Measurements from ENCODE around the gene HDAC4. TPM values are rescaled to one million over a fixed set of nuclear protein-coding genes. Genes with fewer than 3 reads are reported as not detected.
A peak's percentile ranks its signal among the peaks of the same experiment; 100 is the strongest.

HDAC4 gene
- polyA plus RNA-seq, 1 donor from 2014 or later = 2.8 TPM

DNA sequence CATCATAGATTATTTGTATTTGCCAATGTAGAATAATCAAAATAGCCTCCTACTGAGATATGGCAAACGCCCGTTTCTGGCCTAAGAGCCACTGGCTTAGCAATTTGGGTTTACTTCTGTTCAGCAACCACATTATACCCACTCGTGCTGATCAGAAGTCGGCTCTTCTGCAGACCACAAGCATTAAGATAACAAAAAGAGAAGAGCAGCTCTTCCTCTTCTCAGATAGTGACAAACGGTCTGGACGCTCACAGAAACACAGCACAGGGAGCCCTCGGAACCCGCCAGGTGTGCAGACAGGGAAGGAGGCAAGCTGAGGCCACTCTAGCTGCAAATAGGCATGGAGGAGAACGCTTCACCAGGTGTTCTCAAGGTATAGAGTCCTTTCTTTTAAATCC, 164.0 kb downstream of the HDAC4 start:
- Mint-ChIP-seq H3K27me3 (no peaks in the 10 kb centered on the region), H3K9me3 (no peaks in the 10 kb centered on the region), H3K36me3 (peaks cover under 1% of the 10 kb centered on the region), H3K4me1 (peaks cover 2 to 10% (median 6%) of the 10 kb centered on the region in 3 donors), H3K4me3 (no peak overlapping the region), H3K27ac (no peak overlapping the region)

DNA sequence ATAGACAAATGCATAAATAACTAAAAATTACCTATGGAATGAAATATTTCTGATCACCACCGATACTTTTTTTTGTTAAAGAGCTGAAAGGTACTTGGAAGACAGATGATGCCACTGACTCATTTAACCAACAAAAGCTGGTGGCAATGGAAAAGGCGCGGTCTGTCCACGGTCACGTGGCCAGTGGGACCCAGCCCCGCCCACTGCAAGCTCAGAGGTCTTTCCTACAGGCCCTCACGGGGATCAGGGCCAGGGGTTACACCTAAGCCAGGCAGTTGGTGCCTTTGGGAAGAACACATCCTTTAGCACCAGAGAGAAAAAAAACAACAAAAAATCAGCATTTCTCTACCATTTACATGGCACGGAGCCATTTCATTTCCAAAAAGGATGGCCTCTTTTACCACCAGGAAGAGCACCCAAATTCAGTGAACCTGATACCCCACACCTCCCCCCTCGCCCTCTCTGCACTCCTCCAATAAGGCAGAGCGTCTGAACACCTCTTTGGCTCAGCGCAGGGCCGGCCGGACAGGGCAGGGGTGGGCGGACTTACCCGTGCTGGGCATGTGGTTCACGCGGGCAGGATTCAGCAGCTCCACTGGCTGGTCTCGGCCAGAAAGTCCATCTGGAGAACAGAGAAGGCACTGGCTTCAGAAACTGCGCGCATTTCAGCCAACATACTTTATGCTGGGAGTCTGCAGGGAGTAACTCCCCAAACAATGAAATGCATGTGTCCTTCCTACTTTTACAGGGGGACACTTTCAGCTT, 164.6 kb downstream of the HDAC4 start:
- Mint-ChIP-seq H3K4me1 (peaks cover 2 to 10% (median 6%) of the 10 kb centered on the region in 3 donors), H3K27me3 (no peaks in the 10 kb centered on the region), H3K4me3 (no peak overlapping the region), H3K9me3 (no peaks in the 10 kb centered on the region), H3K27ac (no peak overlapping the region), H3K36me3 (no peaks in the 10 kb centered on the region)

DNA sequence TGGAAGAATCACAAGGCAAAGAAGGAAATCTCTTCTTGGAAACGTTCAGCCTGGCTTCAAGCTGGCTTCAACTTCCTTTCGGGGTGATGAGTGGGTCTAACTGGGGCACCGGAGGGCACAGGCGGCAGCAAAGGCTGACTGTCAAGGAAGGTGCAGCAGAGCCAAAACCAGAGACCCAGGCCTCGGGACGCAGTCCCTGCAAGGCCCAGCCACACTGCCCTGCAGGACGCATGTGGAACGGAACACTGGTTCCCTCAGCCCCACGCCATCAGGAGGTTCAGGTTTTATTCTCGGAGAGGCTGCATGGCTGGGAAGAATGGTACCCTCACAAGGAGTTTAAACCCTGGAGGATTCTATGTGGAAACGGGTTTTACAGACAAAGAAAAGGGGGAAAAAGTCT, 165.5 kb downstream of the HDAC4 start:
- no peak overlapping the region for H3K4me3 Mint-ChIP-seq
- H3K4me1 Mint-ChIP-seq = peaks cover 5 to 11% (median 11%) of the 10 kb centered on the region in 3 donors
- no peak overlapping the region for H3K27ac Mint-ChIP-seq

DNA sequence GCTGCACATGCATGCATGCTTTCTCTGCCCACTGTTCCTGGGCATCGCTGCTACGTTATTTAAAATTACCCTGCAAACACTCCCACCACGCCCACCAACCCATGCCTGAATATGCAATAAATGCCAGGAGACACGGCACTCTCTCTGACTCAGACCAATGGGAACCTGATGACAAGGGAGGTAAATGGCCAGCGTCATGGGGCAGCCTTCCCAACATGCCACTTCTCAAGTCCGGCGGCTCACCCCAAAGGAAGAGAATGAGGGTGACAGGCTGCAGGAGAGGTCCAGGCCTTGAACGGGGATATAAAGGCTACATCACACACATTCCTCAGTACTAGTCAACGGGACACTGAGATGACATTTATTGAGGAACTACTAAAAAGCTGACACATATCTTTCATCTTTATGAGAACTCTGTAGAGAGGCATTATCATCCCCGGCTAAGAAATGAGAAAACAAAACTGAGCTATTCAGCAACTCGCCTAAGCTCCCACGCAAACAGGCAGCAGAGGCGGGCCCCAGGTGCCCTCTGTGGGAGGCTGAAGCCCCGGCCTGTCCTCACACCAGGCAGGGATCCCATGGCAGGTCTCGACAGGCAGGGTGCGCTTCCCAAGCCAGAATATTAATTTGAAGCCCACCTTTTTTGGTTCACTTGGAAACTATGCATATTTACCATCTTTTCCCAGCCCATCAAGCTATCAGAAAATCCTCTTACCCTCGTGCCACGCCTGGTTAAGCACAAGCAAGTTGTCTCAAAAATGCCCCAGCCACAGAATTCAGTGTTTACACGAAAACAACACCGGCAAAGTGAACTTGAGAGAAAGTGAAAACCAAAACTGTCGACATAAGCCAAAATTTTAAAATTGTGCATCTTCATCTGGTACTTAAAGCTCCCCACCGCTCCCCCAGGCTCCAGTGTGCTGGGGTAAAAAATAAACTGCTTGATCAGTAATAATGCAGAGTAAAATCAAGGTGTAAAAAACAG, 166.3 kb downstream of the HDAC4 start:
- H3K27me3 Mint-ChIP-seq = no peaks in the 10 kb centered on the region
- no peaks in the 10 kb centered on the region for H3K36me3 Mint-ChIP-seq
- peaks cover 5 to 9% (median 8%) of the 10 kb centered on the region in 3 donors for H3K4me1 Mint-ChIP-seq
- H3K9me3 Mint-ChIP-seq = no peaks in the 10 kb centered on the region
- H3K27ac Mint-ChIP-seq = no peak overlapping the region
- H3K4me3 Mint-ChIP-seq = no peak overlapping the region

More for the DNA sequence above, 165.5 kb downstream of the HDAC4 start:
- Mint-ChIP-seq H3K9me3 (no peaks in the 10 kb centered on the region), H3K27me3 (no peaks in the 10 kb centered on the region), H3K36me3 (no peaks in the 10 kb centered on the region)

DNA sequence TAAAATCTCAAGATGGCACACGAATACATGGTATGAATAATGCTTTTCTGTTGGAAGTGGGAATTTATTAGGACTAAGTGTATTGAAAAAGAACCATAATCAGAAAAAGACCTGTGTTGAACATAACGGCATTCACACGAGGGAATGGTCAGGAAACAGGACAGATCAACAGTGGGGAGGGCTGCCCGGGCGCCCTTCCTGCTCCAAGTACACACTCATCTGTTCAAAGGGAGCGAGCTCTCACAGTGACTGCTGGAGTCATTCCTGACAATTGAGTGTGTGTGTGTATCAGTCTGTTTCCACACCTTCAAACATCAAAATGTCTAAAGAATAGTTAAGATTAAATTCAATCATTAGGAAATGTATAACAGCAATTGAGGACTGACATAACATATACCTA, 167.2 kb downstream of the HDAC4 start:
- Mint-ChIP-seq H3K27me3 (no peaks in the 10 kb centered on the region), H3K4me1 (peaks cover 5 to 9% (median 8%) of the 10 kb centered on the region in 3 donors), H3K36me3 (no peaks in the 10 kb centered on the region), H3K27ac (peak overlapping the region in 1 of 3 donors; percentile 77), H3K9me3 (no peaks in the 10 kb centered on the region), H3K4me3 (no peak overlapping the region)

DNA sequence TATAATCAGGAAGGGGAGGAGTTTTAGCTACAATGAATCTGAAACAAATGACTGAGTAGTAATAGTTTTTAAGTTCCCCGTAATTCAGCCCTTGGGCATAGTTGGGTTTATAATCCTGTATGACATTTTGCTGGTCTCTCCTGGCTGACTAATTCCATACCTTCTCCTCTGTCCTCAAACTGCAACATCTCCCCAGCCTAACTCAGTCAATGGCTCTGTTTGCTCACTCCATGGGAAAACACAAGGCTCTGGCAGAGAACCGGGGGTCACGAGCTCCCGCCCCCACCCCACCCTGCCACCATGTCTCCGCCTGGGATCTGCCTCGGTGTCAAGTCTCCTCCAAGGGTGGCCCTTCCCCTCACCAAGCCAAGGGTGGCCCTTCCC, 168.6 kb downstream of the HDAC4 start:
- Mint-ChIP-seq H3K9me3 (no peaks in the 10 kb centered on the region), H3K27ac (no peak overlapping the region), H3K27me3 (no peaks in the 10 kb centered on the region), H3K4me1 (peaks cover 5 to 12% (median 8%) of the 10 kb centered on the region in 3 donors), H3K36me3 (no peaks in the 10 kb centered on the region), H3K4me3 (peak overlapping the region in 1 of 4 donors; percentile 33)

DNA sequence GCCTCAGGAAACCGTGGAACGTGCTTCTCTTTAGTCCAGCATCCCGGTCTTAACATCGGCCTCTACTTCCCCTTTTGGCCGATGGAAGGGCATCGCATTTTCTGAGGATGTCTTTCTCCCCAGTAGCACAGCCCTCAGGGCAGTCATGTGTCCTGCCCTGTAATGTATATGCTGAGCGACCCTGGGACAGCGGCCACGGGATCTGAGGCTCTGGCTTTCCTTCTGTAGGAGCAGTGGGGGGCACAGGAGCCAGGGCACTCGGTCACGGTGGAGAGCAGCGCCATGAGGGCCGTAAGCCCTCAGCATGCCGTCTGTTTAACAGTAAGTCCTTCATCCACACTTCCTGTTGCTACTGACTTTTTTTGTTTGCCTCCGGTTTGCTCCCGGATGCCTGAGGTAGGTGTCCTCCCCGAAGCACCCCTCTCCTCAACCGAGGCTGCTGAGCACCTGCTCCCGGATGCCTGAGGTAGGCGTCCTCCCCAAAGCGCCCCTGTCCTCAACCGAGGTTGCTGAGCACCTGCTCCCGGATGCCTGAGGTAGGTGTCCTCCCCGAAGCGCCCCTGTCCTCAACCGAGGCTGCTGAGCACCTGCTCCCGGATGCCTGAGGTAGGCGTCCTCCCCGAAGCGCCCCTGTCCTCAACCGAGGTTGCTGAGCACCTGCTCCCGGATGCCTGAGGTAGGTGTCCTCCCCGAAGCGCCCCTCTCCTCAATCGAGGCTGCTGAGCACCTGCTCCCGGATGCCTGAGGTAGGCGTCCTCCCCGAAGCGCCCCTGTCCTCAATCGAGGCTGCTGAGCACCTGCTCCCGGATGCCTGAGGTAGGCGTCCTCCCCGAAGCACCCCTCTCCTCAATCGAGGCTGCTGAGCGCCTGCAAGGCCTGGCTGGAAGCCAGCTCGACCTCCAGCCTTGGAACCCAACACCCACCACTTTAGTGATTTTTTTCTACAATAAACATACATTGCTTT, 169.3 kb downstream of the HDAC4 start:
- no peaks in the 10 kb centered on the region for H3K36me3 Mint-ChIP-seq
- H3K27me3 Mint-ChIP-seq = no peaks in the 10 kb centered on the region
- H3K4me1 Mint-ChIP-seq = peaks cover 5 to 12% (median 10%) of the 10 kb centered on the region in 3 donors
- H3K27ac Mint-ChIP-seq = peak overlapping the region in 1 of 3 donors; percentile 81
- no peaks in the 10 kb centered on the region for H3K9me3 Mint-ChIP-seq
- H3K4me3 Mint-ChIP-seq = peak overlapping the region in 3 of 4 donors; percentile 24 to 84 (median 63)

DNA sequence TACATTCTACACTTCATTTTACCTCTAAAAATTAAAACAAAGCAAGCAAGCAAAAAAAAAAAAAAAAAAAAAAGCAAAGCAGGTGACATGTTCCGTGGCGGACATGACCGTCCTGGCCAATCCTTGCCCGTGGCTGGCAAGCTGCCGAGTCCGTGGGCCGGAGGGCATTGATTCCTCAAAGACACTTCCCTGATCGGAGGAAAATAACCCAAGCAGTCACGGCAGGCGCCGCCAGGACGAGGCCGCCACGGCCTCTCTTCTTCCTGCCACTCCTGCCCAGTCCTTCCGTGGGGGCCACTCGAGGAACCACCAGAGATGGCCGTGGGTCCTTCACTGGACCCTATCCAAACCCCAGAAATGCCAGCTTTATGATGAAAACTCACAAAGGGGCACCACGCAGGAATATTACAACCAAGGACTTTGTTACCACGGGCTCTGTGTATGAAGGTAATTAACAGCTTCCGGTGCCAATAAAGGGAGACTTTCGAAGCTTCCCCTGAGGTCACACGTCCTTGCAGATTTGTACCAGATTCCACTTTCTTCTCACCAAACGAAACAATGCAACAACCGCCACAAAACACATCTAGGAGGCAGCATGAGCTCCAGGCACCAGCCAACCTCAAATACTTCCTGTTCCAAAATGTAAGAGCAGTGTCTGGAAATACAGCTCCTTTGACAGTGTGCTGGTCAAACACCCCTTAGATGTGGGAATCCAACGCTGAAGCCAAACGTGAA, 170.3 kb downstream of the HDAC4 start:
- Mint-ChIP-seq H3K36me3 (no peaks in the 10 kb centered on the region), H3K4me3 (peak overlapping the region in 3 of 4 donors; percentile 24 to 84 (median 45)), H3K4me1 (peaks cover 5 to 14% (median 12%) of the 10 kb centered on the region in 3 donors), H3K9me3 (no peaks in the 10 kb centered on the region), H3K27ac (peak overlapping the region in 1 of 3 donors; percentile 81), H3K27me3 (no peaks in the 10 kb centered on the region)

DNA sequence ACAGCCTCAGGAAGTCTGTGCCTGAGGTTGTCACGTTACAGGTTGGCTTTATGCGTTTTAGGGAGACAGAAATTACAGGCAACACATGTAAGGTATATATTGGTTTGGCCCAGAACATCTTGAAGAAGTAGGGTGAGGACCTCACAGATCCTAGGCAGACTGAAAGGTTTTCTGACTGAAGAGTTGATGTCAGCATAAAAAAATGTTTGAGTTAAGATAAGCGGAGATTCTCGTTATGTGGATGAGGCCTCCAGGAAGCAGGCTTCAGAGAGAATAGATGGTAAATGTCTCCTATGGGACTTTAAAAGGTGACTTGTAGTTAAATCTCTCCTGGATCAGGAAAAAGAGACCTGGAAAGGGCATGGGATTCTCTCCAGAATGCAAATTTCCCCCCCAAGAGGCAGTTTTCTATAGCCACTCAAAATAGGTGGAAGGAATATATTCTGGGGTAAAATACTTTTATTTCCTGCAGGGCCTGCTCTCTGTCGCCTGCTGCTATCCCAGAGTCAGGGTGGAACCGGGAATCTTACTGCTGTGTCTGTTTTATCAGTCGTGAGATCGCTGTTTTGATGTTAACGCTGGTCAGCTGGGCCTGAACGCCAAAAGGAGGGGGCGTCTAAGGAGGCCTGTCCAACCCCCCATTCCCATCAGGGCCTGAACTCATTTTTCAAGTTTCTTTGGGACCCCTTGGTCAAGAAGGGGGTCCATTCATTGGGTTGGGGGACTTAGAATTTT, 171.1 kb downstream of the HDAC4 start:
- Mint-ChIP-seq H3K27ac (no peak overlapping the region), H3K9me3 (no peaks in the 10 kb centered on the region), H3K4me1 (peaks cover 5 to 15% (median 15%) of the 10 kb centered on the region in 3 donors), H3K36me3 (no peaks in the 10 kb centered on the region), H3K4me3 (no peak overlapping the region), H3K27me3 (no peaks in the 10 kb centered on the region)

DNA sequence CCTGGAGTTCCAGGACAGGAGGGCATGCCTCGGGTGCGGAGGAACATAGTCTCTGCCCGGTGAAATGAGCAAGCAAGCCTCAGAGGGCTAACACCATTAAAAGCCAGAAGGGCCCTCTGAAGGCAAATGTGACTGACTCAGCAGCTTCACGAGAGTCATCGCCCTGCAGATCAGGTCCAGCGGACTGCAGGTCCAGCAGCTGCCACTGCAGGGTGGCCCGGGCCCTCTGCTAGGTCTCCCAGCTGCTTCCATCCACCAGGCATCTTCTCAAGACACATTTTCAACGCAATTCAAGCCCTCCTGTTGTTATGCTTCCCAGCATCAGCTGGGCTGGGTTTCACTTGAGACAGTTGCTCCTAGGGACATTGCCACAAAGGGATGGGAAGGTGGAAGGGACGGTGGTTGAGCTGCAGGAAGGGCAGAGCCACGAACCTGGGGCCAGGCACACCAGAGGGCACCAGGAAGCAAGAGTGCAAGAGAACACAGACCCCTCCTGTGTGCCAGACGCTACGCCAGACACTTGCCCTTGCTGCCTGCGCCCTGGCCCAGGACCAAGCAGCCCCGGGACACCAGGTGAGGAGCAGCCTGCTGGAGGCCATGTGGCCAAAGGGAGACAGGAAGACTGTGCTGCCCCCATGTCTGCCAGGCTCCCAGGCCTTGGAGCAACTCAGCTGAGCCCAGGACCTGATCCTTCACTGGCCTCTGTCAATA, 173.0 kb downstream of the HDAC4 start:
- Mint-ChIP-seq H3K36me3 (no peaks in the 10 kb centered on the region), H3K27ac (peak overlapping the region in 1 of 3 donors; percentile 58), H3K4me1 (peaks cover 14 to 21% (median 17%) of the 10 kb centered on the region in 3 donors), H3K27me3 (no peaks in the 10 kb centered on the region), H3K9me3 (no peaks in the 10 kb centered on the region), H3K4me3 (no peak overlapping the region)

DNA sequence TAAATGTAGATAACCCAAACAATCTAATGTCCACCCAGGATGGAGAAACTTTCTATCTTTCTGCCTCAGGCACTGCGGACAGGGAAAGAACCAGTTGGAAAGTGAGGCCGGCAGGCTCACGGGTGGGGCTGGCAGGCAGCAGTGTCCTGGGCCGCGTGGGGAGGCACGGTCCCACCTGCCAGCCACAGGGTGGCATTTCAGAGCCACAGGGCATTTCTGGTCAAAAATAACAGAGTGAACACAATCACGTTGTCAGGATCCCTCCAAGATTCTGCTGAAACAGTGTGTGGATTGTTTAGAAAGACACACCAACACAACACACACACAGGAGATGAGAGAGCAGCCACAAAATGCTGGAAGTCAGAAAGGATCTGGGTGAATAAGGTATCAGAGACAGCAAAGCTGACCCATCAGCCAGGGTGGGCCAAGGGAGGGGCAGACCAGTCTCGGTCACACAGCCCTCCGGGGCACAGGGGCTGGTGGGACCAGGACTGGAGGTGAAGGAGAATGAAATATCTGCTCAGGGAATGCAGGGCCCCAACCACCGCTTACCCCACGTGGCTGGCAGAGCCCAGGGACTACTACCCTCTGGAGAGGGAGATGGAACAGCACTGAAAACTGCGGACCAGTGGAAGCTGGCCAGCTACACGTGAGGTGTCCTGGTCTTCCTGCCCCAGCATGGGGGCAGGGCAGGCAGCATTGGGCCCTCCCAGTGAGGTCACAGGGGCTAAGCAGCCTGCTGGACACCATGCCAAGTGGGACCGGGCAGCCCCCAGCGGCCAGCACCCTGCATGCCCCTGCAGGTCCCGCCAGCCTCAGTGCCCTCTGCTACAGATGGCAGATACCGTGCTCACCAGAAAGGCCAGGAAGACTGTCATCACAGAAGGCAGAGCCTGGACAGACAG, 173.9 kb downstream of the HDAC4 start:
- Mint-ChIP-seq H3K4me1 (peaks cover 21 to 30% (median 24%) of the 10 kb centered on the region in 3 donors), H3K9me3 (no peaks in the 10 kb centered on the region), H3K4me3 (no peak overlapping the region), H3K27me3 (no peaks in the 10 kb centered on the region), H3K27ac (no peak overlapping the region), H3K36me3 (no peaks in the 10 kb centered on the region)
